ENCODE measurements around the gene YIPF3. TPM values are rescaled to one million over a fixed set of nuclear protein-coding genes. Genes with fewer than 3 reads are reported as not detected.
"Not testable (repeated sequence)": the region's sequence is repeated elsewhere in the genome, so short reads cannot be mapped to it uniquely, and the experiment has no call there.

The YIPF3 gene
- total RNA-seq, 2 donors from 2014 or later, result 162 to 180 TPM

GRCh38 chr6:43502666-43503065 is 14.1 kb downstream of the YIPF3 start:
- Histone ChIP-seq H3K36me3 (peaks cover 0 to 23% of the 10 kb centered on the region in 2 donors), H3K4me3 (no peak overlapping the region), H3K27me3 (replicated peaks; ENCODE audit: insufficient read depth) (no peaks in the 10 kb centered on the region), H3K27ac (no peak overlapping the region), H3K9me3 (no peaks in the 10 kb centered on the region), H3K4me1 (replicated peaks) (peaks cover 8% of the 10 kb centered on the region)
- TF ChIP-seq CTCF (IDR thresholded peaks at IDR 0.05) (no peak), POLR2AphosphoS5 (IDR thresholded peaks at IDR 0.05) (no peak), POLR2A (IDR thresholded peaks at IDR 0.05) (no peak)
- DNase-seq (ENCODE audit: low spot score), result no peak
- WGBS, result 76% methylated on average over 4 of the region's 4 CpGs
- intact Hi-C loops (cut with DNase I), result no loop called here

GRCh38 chr6:43500921-43501320 is 15.8 kb downstream of the YIPF3 start:
- no peaks in the 10 kb centered on the region for H3K27me3 ChIP-seq (replicated peaks; ENCODE audit: insufficient read depth)
- TF ChIP-seq CTCF (IDR thresholded peaks at IDR 0.05) (no peak), POLR2AphosphoS5 (IDR thresholded peaks at IDR 0.05) (no peak), POLR2A (IDR thresholded peaks at IDR 0.05) (no peak)
- peak overlapping the region in 1 of 2 donors; percentile 56 for H3K27ac ChIP-seq
- DNase-seq (ENCODE audit: low spot score), result no peak
- WGBS, result 92% methylated on average over 3 of the region's 3 CpGs
- H3K36me3 ChIP-seq, result peaks cover 0 to 21% of the 10 kb centered on the region in 2 donors
- H3K4me1 ChIP-seq (replicated peaks), result peaks cover 15% of the 10 kb centered on the region
- no peaks in the 10 kb centered on the region for H3K9me3 ChIP-seq
- intact Hi-C loops (cut with DNase I), result no loop called here
- no peak overlapping the region for H3K4me3 ChIP-seq

- Histone ChIP-seq H3K36me3 (peaks cover 0 to 8% of the 10 kb centered on the region in 2 donors), H3K4me3 (no peak overlapping the region), H3K27ac (peak overlapping the region; percentile 47 to 56), H3K4me1 (replicated peaks) (peaks cover 25% of the 10 kb centered on the region), H3K9me3 (no peaks in the 10 kb centered on the region), H3K27me3 (replicated peaks; ENCODE audit: insufficient read depth) (no peaks in the 10 kb centered on the region)
- 75% methylated on average over 12 of the region's 12 CpGs for WGBS
- TF ChIP-seq CTCF (IDR thresholded peaks at IDR 0.05) (no peak), POLR2AphosphoS5 (IDR thresholded peaks at IDR 0.05) (peak; percentile 77)
- intact Hi-C loops (cut with DNase I), result loop anchor here (10.0 kb wide), 1 partner anchor 234 kb away; no protein-coding TSS in a partner anchor
- no peak for DNase-seq (ENCODE audit: low spot score)
These were observed 17.5 kb downstream of the YIPF3 start for GRCh38 chr6:43499028-43499815.

- not testable (repeated sequence) for DNase-seq (ENCODE audit: low spot score); H3K9me3 ChIP-seq; H3K27me3 ChIP-seq (replicated peaks; ENCODE audit: insufficient read depth); H3K4me3 ChIP-seq; H3K36me3 ChIP-seq
- Histone ChIP-seq H3K4me1 (replicated peaks) (peaks cover 25% of the 10 kb centered on the region), H3K27ac (peak overlapping the region in 1 of 2 donors; percentile 56)
- 83% methylated on average over 5 of the region's 5 CpGs for WGBS
- intact Hi-C loops (cut with DNase I), result loop anchor here (10.0 kb wide), 1 partner anchor 233 kb away; no protein-coding TSS in a partner anchor
These were observed 18.4 kb downstream of the YIPF3 start for GRCh38 chr6:43498291-43498690.

GRCh38 chr6:43497689-43498088 is 19.0 kb downstream of the YIPF3 start:
- no peak overlapping the region for H3K4me3 ChIP-seq
- WGBS, result 89% methylated on average over 12 of the region's 12 CpGs
- H3K27ac ChIP-seq, result peak overlapping the region; percentile 58 to 72
- TF ChIP-seq POLR2AphosphoS5 (IDR thresholded peaks at IDR 0.05), result no peak
- TF ChIP-seq POLR2A (IDR thresholded peaks at IDR 0.05), result no peak
- no peak for TF ChIP-seq CTCF (IDR thresholded peaks at IDR 0.05)
- H3K27me3 ChIP-seq (replicated peaks; ENCODE audit: insufficient read depth), result no peaks in the 10 kb centered on the region
- H3K9me3 ChIP-seq, result no peaks in the 10 kb centered on the region
- intact Hi-C loops (cut with DNase I), result loop anchor here (10.0 kb wide), 1 partner anchor 233 kb away; no protein-coding TSS in a partner anchor
- H3K4me1 ChIP-seq (replicated peaks), result peaks cover 25% of the 10 kb centered on the region
- H3K36me3 ChIP-seq, result peaks cover 0 to 7% of the 10 kb centered on the region in 2 donors
- DNase-seq (ENCODE audit: low spot score), result no peak

All from prostate gland (tissue), 2 donors.